GM18951 (cell line): ENCODE results near the gene PLSCR2.
A peak's percentile ranks its signal among the peaks of the same experiment; 100 is the strongest.

Experiments used
- POLR2A ChIP-seq: IDR thresholded peaks from 4 replicates; pipeline ENCODE4 v1.6.1; 2011; ENCODE audit warnings: mild to moderate bottlenecking; ENCODE audit not compliant: insufficient read length, insufficient read depth; ENCODE audit errors: extremely low read depth
- in situ Hi-C: fragments of 300-500 bp; cut with MboI; formaldehyde crosslinking; loops from one replicate; pipeline ENCODE4 v1.12.0; 2022; ENCODE audit warnings: low sequenced_read_pairs, mixed read lengths, inconsistent platforms; ENCODE audit not compliant: unreplicated experiment

Gene PLSCR2

GRCh38 chr3:146469150-146470017, at the start of gene PLSCR2:
TSS of gene PLSCR2 (minus strand) at chr3:146469561. CDS start at chr3:146459904, 9,657 bp downstream.
- in situ Hi-C loops: no loop called here
- peak; percentile 60 for TF ChIP-seq POLR2A

GRCh38 chr3:146517684-146518435, 48.5 kb upstream of the PLSCR2 start:
- no peak for TF ChIP-seq POLR2A
- in situ Hi-C loops: no loop called here

- TF ChIP-seq POLR2A: no peak
- in situ Hi-C loops: no loop called here
These were observed 44.2 kb upstream of the PLSCR2 start for GRCh38 chr3:146513386-146514051.

- no peak for TF ChIP-seq POLR2A
- in situ Hi-C loops: no loop called here
These were observed 42.2 kb upstream of the PLSCR2 start for GRCh38 chr3:146511402-146512134.

- TF ChIP-seq POLR2A: no peak
- in situ Hi-C loops: no loop called here
These were observed 38.2 kb upstream of the PLSCR2 start for GRCh38 chr3:146507331-146508120.

- no peak for TF ChIP-seq POLR2A
- in situ Hi-C loops: no loop called here
These were observed 36.2 kb upstream of the PLSCR2 start for GRCh38 chr3:146505516-146505915.

- in situ Hi-C loops: no loop called here
- TF ChIP-seq POLR2A: no peak
These were observed 35.3 kb upstream of the PLSCR2 start for GRCh38 chr3:146504498-146505197.

- TF ChIP-seq POLR2A: no peak
- in situ Hi-C loops: no loop called here
These were observed 34.3 kb upstream of the PLSCR2 start for GRCh38 chr3:146503461-146504202.

- TF ChIP-seq POLR2A: no peak
- in situ Hi-C loops: no loop called here
These were observed 33.6 kb upstream of the PLSCR2 start for GRCh38 chr3:146502887-146503460.

GRCh38 chr3:146501752-146502151, 32.4 kb upstream of the PLSCR2 start:
- TF ChIP-seq POLR2A: no peak
- in situ Hi-C loops: no loop called here

GRCh38 chr3:146499701-146500100, 30.3 kb upstream of the PLSCR2 start:
- TF ChIP-seq POLR2A: no peak
- in situ Hi-C loops: no loop called here
